ENCODE measurements around the gene ARHGAP27. TPM values are rescaled to one million over a fixed set of nuclear protein-coding genes. Genes with fewer than 3 reads are reported as not detected.

ARHGAP27 gene
- total and polyA plus RNA-seq, 9 of the 15 experiments (the other 6 are each of a cell fraction or from before 2014, with no cell fraction given), result 0.04 to 4.6 (median 2.1) TPM

- TF ChIP-seq, protein P1, sequence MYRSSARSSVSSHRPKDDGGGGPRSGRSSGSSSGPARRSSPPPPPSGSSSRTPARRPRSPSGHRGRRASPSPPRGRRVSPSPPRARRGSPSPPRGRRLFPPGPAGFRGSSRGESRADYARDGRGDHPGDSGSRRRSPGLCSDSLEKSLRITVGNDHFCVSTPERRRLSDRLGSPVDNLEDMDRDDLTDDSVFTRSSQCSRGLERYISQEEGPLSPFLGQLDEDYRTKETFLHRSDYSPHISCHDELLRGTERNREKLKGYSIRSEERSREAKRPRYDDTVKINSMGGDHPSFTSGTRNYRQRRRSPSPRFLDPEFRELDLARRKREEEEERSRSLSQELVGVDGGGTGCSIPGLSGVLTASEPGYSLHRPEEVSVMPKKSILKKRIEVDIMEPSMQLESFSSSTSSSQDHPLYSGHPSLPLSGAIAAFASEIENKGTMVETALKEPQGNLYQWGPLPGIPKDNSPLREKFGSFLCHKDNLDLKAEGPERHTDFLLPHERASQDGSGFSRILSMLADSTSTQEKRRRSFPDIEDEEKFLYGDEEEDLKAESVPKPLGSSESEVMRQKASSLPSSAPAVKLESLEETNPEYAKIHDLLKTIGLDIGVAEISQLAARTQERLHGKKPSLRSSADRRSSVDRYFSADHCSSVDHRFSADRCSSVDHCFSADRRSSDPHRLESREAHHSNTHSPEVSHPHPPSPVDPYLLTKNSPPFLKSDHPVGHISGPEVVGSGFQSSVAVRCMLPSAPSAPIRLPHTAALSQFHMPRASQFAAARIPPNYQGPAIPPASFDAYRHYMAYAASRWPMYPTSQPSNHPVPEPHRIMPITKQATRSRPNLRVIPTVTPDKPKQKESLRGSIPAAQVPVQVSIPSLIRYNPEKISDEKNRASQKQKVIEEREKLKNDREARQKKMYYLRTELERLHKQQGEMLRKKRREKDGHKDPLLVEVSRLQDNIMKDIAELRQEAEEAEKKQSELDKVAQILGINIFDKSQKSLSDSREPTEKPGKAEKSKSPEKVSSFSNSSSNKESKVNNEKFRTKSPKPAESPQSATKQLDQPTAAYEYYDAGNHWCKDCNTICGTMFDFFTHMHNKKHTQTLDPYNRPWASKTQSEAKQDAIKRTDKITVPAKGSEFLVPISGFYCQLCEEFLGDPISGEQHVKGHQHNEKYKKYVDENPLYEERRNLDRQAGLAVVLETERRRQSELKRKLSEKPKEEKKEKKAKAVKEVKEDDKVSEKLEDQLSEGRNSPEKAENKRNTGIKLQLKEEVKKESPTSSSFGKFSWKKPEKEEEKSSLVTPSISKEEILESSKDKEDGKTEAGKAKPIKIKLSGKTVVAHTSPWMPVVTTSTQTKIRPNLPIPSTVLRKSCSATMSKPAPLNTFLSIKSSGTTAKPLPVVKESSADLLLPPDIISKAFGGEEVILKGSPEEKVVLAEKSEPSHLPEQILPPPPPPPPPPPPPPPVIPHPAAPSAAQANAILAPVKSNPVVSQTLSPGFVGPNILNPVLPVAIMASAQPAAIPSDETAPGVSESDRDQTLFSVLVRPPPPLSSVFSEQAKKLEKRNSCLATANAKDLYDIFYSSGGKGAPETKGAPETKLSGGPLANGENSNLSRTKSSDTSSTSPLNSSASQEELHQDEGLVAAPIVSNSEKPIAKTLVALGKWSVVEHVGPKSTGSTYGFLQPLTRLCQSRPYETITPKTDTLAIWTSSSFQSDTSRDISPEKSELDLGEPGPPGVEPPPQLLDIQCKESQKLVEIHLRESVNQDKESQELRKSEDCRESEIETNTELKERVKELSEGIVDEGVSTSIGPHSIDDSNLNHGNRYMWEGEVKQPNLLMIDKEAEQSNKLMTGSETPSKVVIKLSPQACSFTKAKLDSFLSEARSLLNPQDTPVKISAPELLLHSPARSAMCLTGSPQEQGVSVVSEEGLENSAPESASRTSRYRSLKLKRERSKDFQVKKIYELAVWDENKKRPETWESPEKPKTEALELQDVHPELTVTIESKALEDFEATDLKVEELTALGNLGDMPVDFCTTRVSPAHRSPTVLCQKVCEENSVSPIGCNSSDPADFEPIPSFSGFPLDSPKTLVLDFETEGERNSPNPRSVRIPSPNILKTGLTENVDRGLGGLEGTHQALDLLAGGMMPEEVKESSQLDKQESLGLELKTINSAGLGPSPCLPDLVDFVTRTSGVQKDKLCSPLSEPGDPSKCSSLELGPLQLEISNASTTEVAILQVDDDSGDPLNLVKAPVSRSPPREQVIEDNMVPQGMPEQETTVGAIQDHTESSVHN (IDR thresholded peaks at IDR 0.05; ENCODE audit: borderline replicate concordance in 1 of 2, low read depth in 1 of 2), result no peak
- TF ChIP-seq BRD9 (IDR thresholded peaks at IDR 0.05; ENCODE audit: low read depth, partially characterized antibody), result peak; percentile 39
- TF ChIP-seq, protein P2, sequence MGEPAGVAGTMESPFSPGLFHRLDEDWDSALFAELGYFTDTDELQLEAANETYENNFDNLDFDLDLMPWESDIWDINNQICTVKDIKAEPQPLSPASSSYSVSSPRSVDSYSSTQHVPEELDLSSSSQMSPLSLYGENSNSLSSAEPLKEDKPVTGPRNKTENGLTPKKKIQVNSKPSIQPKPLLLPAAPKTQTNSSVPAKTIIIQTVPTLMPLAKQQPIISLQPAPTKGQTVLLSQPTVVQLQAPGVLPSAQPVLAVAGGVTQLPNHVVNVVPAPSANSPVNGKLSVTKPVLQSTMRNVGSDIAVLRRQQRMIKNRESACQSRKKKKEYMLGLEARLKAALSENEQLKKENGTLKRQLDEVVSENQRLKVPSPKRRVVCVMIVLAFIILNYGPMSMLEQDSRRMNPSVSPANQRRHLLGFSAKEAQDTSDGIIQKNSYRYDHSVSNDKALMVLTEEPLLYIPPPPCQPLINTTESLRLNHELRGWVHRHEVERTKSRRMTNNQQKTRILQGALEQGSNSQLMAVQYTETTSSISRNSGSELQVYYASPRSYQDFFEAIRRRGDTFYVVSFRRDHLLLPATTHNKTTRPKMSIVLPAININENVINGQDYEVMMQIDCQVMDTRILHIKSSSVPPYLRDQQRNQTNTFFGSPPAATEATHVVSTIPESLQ (CRISPR knock-in tag; IDR thresholded peaks at IDR 0.05), result no peak
- no peak for TF ChIP-seq PHF8 (IDR thresholded peaks at IDR 0.05; ENCODE audit: borderline replicate concordance, low read length)
- no peak for TF ChIP-seq ZNF212 (CRISPR knock-in tag; IDR thresholded peaks at IDR 0.05)
- TF ChIP-seq GATAD2B (IDR thresholded peaks at IDR 0.05; ENCODE audit: borderline replicate concordance), result 0 out of 2 replicates have a peak, but pooled peaks have one; percentile 33
- TF ChIP-seq ZFP36 (IDR thresholded peaks at IDR 0.05; ENCODE audit: low read depth, low read length, partially characterized antibody), result peak; percentile 2
- peak; percentile 23; the same call in 1 of the 2 replicates for TF ChIP-seq MAX (CRISPR knock-in tag; IDR thresholded peaks at IDR 0.05)
- TF ChIP-seq RAD51 (IDR thresholded peaks at IDR 0.05; ENCODE audit: borderline replicate concordance, low read depth), result no peak
- peak; percentile 42; the same call in 1 of the 2 replicates for TF ChIP-seq CC2D1A (IDR thresholded peaks at IDR 0.05)
- TF ChIP-seq XRCC5 (IDR thresholded peaks at IDR 0.05; ENCODE audit: low read depth, low read length), result peak; percentile 81; the same call in 1 of the 2 replicates
- TF ChIP-seq, protein P3, sequence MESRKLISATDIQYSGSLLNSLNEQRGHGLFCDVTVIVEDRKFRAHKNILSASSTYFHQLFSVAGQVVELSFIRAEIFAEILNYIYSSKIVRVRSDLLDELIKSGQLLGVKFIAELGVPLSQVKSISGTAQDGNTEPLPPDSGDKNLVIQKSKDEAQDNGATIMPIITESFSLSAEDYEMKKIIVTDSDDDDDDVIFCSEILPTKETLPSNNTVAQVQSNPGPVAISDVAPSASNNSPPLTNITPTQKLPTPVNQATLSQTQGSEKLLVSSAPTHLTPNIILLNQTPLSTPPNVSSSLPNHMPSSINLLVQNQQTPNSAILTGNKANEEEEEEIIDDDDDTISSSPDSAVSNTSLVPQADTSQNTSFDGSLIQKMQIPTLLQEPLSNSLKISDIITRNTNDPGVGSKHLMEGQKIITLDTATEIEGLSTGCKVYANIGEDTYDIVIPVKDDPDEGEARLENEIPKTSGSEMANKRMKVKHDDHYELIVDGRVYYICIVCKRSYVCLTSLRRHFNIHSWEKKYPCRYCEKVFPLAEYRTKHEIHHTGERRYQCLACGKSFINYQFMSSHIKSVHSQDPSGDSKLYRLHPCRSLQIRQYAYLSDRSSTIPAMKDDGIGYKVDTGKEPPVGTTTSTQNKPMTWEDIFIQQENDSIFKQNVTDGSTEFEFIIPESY (CRISPR knock-in tag; IDR thresholded peaks at IDR 0.05), result peak; percentile 32; the same call in 1 of the 2 replicates
- TF ChIP-seq SMARCA4 (IDR thresholded peaks at IDR 0.05), result peak; percentile 50; the same call in 1 of the 2 replicates
- peak; percentile 18; the same call in 1 of the 2 replicates for TF ChIP-seq CBX1 (IDR thresholded peaks at IDR 0.05; ENCODE audit: low read depth)
Observed at GRCh38 chr17:45428050-45428617, 4.5 kb downstream of the ARHGAP27 start (continued).
